Natural killer cell (primary cell): Measurements from ENCODE around the gene RCE1. TPM values are rescaled to one million over a fixed set of nuclear protein-coding genes. Genes with fewer than 3 reads are reported as not detected.

Source experiments
- ATAC-seq, 3 donors: fragments of 150-1000 bp in 2 of 3; fragments of 200-7000 bp in 1 of 3; cut with Tn5 transposase; 1 replicate in 1 of 3; 2 replicates in 2 of 3; pipeline ENCODE4 v1.10.0; 2021; ENCODE audit warnings: mild to moderate bottlenecking in 2 of 3, moderate library complexity in 2 of 3
- DNase-seq, 2 donors: peaks; one replicate each; pipeline versions ENCODE4 v3.0.0 to v3.0.0-alpha.2; 2013 to 2021; ENCODE audit warnings: mixed read lengths in 1 of 2
- H3K27ac ChIP-seq: one replicate; pipeline ENCODE4 v1.5.1; 2013; ENCODE audit warnings: mild to moderate bottlenecking, low read length
- H3K27me3 ChIP-seq: one replicate; pipeline ENCODE4 v1.6.1; 2013; ENCODE audit warnings: low read length; ENCODE audit not compliant: control insufficient read depth, insufficient read depth
- H3K36me3 ChIP-seq: one replicate; pipeline ENCODE4 v1.6.1; 2013; ENCODE audit warnings: low read length; ENCODE audit not compliant: control insufficient read depth, insufficient read depth
- H3K4me1 ChIP-seq: one replicate; pipeline ENCODE4 v1.6.1; 2013; ENCODE audit warnings: low read length; ENCODE audit not compliant: control insufficient read depth, insufficient read depth
- H3K4me3 ChIP-seq: one replicate; pipeline ENCODE4 v1.5.1; 2013; ENCODE audit warnings: low read length
- H3K9me3 ChIP-seq: one replicate; pipeline ENCODE4 v1.6.1; 2013; ENCODE audit warnings: low read length; ENCODE audit not compliant: control insufficient read depth, insufficient read depth
- H3K27ac Mint-ChIP-seq, 2 donors: one replicate each; pipeline ENCODE4 v1.8.0; 2022; ENCODE audit warnings: mild to moderate bottlenecking in 2 of 2, mixed read lengths in 2 of 2, moderate library complexity in 1 of 2
- H3K27me3 Mint-ChIP-seq, 2 donors: one replicate each; pipeline ENCODE4 v1.8.0; 2022; ENCODE audit warnings: low read depth in 2 of 2, mixed read lengths in 2 of 2
- H3K36me3 Mint-ChIP-seq: one replicate; pipeline ENCODE4 v1.8.0; 2022; ENCODE audit warnings: mixed read lengths
- H3K4me1 Mint-ChIP-seq, 2 donors: one replicate each; pipeline ENCODE4 v1.8.0; 2022; ENCODE audit warnings: mixed read lengths in 2 of 2
- H3K4me3 Mint-ChIP-seq: one replicate; pipeline ENCODE4 v1.8.0; 2022; ENCODE audit warnings: mild to moderate bottlenecking, moderate library complexity, mixed read lengths
- H3K9me3 Mint-ChIP-seq, 2 donors: one replicate each; pipeline ENCODE4 v1.8.0; 2022; ENCODE audit warnings: mixed read lengths in 2 of 2
- WGBS: methylation state at CpG from one replicate; pipeline ENCODE4 v1.1.7; 2013; ENCODE audit warnings: missing lambda C conversion rate; ENCODE audit not compliant: insufficient coverage; 5-methylcytosine and 5-hydroxymethylcytosine counted together
- intact Hi-C: fragments of 100-400 bp; cut with micrococcal nuclease; formaldehyde crosslinking; loops from one replicate; pipeline ENCODE4 v1.14.2; 2022
- total RNA-seq, 4 donors: library from RNA; stranded (reverse); fragments of 120-200 nt in 1 of 4; gene quantifications; one replicate each; pipeline versions ENCODE4 v1.2.3 to v1.2.4, GENCODE V29; 2013 to 2022
- TF ChIP-seq, protein P1 (sequence below): fragments of 200-600 bp; IDR thresholded peaks from one replicate; pipeline ENCODE4 v1.8.0; 2022; ENCODE audit warnings: antibody characterized with exemption

RCE1 gene
- total RNA-seq, 3 donors from 2014 or later (not counting 1 experiment from before 2014, with no cell fraction given): 41.3 to 47.0 (median 41.7) TPM

DNA sequence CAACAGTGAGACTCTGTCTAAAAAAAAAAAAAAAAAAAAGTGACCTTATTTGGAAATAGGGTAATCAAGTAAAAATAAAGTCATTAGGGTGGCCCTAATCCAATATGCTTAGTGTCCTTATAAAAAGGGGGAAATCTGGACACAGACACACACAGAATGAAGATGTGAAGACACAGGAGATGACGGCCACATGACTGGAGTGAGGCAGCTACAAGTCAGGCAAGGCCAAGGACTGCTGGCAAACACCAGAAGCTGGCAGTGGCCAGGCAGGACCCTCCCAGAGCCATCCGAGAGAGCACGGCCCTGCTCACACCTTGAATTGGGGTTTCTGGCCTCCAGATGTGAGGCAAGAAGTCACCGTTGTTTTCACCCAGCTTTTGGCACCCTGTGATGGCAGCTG, 42.2 kb downstream of the RCE1 start:
- ATAC-seq (no peak), DNase-seq (no peak)
- Histone ChIP-seq H3K27me3 (no peaks in the 10 kb centered on the region), H3K4me1 (peaks cover 5% of the 10 kb centered on the region), H3K9me3 (no peaks in the 10 kb centered on the region), H3K4me3 (no peak overlapping the region), H3K27ac (no peak overlapping the region), H3K36me3 (no peaks in the 10 kb centered on the region)
- Mint-ChIP-seq H3K27me3 (peaks cover 0 to 3% of the 10 kb centered on the region in 2 donors), H3K4me1 (peaks cover 0 to 5% of the 10 kb centered on the region in 2 donors), H3K36me3 (no peaks in the 10 kb centered on the region), H3K4me3 (no peak overlapping the region), H3K27ac (no peak overlapping the region), H3K9me3 (no peaks in the 10 kb centered on the region)
- TF ChIP-seq, protein P1, sequence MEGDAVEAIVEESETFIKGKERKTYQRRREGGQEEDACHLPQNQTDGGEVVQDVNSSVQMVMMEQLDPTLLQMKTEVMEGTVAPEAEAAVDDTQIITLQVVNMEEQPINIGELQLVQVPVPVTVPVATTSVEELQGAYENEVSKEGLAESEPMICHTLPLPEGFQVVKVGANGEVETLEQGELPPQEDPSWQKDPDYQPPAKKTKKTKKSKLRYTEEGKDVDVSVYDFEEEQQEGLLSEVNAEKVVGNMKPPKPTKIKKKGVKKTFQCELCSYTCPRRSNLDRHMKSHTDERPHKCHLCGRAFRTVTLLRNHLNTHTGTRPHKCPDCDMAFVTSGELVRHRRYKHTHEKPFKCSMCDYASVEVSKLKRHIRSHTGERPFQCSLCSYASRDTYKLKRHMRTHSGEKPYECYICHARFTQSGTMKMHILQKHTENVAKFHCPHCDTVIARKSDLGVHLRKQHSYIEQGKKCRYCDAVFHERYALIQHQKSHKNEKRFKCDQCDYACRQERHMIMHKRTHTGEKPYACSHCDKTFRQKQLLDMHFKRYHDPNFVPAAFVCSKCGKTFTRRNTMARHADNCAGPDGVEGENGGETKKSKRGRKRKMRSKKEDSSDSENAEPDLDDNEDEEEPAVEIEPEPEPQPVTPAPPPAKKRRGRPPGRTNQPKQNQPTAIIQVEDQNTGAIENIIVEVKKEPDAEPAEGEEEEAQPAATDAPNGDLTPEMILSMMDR: no peak
- intact Hi-C loops: no loop called here
- 84% methylated on average over 4 of the region's 4 CpGs for WGBS

DNA sequence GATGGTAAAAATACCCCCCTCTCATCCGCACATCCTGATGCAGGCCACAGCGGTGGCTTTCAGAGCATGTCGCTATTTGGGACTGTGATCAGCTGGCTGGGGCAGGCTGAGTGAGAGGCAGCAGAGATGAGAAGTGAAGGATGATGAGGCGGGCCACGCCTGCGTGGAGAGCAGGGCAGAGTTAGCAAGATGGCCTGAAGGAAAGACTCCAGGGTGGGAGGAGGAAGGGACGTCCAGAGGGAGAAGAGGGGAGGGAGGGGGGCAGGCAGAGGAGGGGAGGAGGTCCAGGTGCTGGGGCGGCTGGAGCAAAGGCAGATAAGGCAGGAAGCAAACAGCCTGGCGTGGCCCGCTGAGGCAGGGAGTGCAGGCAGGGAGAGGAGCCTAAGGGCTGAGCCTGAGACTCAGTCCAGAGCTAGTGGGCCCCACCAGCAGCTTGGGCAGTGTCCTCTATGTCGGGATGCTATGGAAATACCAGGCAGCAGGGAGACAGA, 42.8 kb downstream of the RCE1 start:
- ATAC-seq: no peak
- Histone ChIP-seq H3K27ac (no peak overlapping the region), H3K9me3 (no peaks in the 10 kb centered on the region), H3K4me1 (no peaks in the 10 kb centered on the region), H3K27me3 (no peaks in the 10 kb centered on the region), H3K4me3 (no peak overlapping the region), H3K36me3 (no peaks in the 10 kb centered on the region)
- Mint-ChIP-seq H3K27ac (no peak overlapping the region), H3K9me3 (no peaks in the 10 kb centered on the region), H3K27me3 (peaks cover 0 to 3% of the 10 kb centered on the region in 2 donors), H3K4me1 (peaks cover 0 to under 1% of the 10 kb centered on the region in 2 donors), H3K36me3 (no peaks in the 10 kb centered on the region), H3K4me3 (no peak overlapping the region)
- intact Hi-C loops: no loop called here
- TF ChIP-seq, protein P1: no peak
- WGBS: 81% methylated on average over 11 of the region's 11 CpGs
- DNase-seq: no peak

DNA sequence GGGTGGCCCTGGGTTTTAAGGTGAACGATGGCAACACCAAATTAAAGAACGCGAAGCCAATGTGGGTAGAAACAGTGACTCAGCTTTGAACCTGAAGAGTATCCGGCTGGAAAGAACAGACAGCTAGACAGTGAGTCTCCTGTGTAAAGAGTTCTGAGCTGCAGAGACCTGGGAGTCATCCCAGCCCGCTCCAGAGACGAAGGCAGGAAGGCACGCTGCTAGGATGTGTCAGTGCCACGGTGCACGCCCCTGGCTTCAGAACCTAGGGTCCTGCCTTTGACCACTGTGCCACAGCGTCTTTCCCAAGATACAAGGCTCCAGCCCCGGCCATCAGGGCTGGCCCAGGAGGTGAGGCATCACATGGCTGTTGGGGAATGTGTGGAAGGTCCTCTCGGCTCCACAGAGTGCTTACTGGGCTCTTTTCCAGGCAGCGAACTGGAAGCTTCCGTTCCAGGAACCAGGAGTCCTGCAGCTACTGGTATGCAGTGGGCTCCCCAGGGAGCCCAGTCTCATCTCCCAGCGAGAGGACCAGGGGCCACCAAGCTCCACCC, 43.5 kb downstream of the RCE1 start:
- no peak overlapping the region for H3K4me3 Mint-ChIP-seq
- peaks cover 0 to 3% of the 10 kb centered on the region in 2 donors for H3K27me3 Mint-ChIP-seq
- Histone ChIP-seq H3K36me3 (no peaks in the 10 kb centered on the region), H3K4me3 (no peak overlapping the region), H3K27ac (no peak overlapping the region), H3K9me3 (no peaks in the 10 kb centered on the region), H3K27me3 (no peaks in the 10 kb centered on the region), H3K4me1 (no peaks in the 10 kb centered on the region)
- no peaks in the 10 kb centered on the region for H3K9me3 Mint-ChIP-seq
- ATAC-seq: no peak
- TF ChIP-seq, protein P1: no peak
- DNase-seq: no peak
- no peaks in the 10 kb centered on the region for H3K4me1 Mint-ChIP-seq
- intact Hi-C loops: no loop called here
- no peaks in the 10 kb centered on the region for H3K36me3 Mint-ChIP-seq
- WGBS: 88% methylated on average over 15 of the region's 15 CpGs
- no peak overlapping the region for H3K27ac Mint-ChIP-seq

DNA sequence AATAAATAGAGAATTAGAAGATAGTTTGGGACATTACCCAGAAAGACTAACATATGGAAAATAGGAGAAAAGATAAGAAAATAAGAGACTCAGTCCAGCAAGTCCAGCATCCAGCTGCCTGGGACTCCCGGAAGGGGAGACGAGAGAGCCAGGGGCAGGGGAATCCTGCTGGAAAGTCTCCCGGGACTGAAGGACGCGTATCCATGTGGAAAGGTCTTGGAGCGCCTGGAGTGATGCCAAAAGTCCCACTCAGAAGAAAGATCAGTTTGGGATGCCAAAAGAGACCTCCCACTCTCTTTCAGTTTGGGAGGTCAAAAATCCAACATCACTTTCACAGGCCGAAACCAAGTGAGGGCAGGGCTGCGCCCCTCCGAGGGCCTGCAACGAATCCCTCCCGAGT, 44.3 kb downstream of the RCE1 start:
- Mint-ChIP-seq H3K4me3 (no peak overlapping the region), H3K9me3 (no peaks in the 10 kb centered on the region), H3K36me3 (no peaks in the 10 kb centered on the region), H3K27me3 (peaks cover 0 to 3% of the 10 kb centered on the region in 2 donors), H3K27ac (no peak overlapping the region), H3K4me1 (no peaks in the 10 kb centered on the region)
- H3K27me3 ChIP-seq: no peaks in the 10 kb centered on the region
- DNase-seq: no peak
- no peaks in the 10 kb centered on the region for H3K9me3 ChIP-seq
- H3K27ac ChIP-seq: no peak overlapping the region
- intact Hi-C loops: no loop called here
- 95% methylated on average over 11 of the region's 11 CpGs for WGBS
- TF ChIP-seq, protein P1: no peak
- no peaks in the 10 kb centered on the region for H3K36me3 ChIP-seq
- no peaks in the 10 kb centered on the region for H3K4me1 ChIP-seq
- no peak overlapping the region for H3K4me3 ChIP-seq
- no peak for ATAC-seq
